ENCODE data around the gene EXOSC7. TPM values are rescaled to one million over a fixed set of nuclear protein-coding genes. Genes with fewer than 3 reads are reported as not detected.

The EXOSC7 gene
- total and polyA plus RNA-seq, 9 of the 15 experiments (the other 6 are each of a cell fraction or from before 2014, with no cell fraction given) = 88.5 to 237 (median 112) TPM

DNA sequence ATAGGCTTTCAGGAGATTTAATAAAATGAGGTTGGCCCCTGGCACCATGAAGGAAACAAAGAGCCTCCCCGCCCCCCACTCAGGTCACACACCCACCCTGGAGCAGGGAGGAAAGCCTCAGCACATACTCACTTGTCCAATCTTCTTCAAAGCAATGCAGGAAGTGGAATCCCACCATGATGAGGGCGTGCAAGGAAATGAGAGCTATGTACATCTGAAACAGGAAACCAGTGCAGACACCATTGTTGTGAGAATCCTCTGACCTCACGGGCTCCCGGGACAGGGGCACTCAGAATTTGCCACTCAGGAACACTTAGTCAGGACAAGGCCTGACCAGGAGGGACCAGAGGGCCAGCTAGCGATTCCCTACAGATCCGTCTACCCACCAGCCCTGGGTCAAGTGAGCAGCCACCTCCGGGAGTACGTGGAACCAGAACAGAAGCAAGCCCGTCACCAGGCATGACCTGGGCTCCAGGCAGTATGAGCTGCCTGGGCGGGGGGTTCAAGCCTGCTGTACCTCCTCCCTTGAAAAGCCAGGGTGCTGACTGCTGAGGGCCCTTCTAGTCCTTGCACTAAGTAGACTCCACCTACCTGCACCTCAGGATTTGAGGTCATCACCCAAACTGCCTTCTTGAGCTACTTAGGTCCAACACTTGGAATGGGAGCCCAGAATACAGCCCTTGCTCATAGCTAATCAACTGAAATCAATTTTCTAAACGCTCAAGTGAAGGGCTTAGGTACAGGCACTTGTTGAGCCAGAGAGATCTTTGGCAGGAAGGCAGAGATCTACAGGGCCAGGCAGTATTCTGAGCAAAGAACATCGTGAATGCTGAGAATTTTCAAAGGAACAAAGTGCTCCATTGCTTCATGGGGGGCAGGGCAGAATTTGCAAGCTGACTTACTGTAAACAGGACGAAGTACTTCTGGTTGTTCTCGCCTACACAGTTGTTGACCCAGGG is 42.8 kb upstream of the EXOSC7 start (continued):
- TF ChIP-seq, protein P1, sequence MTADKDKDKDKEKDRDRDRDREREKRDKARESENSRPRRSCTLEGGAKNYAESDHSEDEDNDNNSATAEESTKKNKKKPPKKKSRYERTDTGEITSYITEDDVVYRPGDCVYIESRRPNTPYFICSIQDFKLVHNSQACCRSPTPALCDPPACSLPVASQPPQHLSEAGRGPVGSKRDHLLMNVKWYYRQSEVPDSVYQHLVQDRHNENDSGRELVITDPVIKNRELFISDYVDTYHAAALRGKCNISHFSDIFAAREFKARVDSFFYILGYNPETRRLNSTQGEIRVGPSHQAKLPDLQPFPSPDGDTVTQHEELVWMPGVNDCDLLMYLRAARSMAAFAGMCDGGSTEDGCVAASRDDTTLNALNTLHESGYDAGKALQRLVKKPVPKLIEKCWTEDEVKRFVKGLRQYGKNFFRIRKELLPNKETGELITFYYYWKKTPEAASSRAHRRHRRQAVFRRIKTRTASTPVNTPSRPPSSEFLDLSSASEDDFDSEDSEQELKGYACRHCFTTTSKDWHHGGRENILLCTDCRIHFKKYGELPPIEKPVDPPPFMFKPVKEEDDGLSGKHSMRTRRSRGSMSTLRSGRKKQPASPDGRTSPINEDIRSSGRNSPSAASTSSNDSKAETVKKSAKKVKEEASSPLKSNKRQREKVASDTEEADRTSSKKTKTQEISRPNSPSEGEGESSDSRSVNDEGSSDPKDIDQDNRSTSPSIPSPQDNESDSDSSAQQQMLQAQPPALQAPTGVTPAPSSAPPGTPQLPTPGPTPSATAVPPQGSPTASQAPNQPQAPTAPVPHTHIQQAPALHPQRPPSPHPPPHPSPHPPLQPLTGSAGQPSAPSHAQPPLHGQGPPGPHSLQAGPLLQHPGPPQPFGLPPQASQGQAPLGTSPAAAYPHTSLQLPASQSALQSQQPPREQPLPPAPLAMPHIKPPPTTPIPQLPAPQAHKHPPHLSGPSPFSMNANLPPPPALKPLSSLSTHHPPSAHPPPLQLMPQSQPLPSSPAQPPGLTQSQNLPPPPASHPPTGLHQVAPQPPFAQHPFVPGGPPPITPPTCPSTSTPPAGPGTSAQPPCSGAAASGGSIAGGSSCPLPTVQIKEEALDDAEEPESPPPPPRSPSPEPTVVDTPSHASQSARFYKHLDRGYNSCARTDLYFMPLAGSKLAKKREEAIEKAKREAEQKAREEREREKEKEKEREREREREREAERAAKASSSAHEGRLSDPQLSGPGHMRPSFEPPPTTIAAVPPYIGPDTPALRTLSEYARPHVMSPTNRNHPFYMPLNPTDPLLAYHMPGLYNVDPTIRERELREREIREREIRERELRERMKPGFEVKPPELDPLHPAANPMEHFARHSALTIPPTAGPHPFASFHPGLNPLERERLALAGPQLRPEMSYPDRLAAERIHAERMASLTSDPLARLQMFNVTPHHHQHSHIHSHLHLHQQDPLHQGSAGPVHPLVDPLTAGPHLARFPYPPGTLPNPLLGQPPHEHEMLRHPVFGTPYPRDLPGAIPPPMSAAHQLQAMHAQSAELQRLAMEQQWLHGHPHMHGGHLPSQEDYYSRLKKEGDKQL (CRISPR knock-in tag; IDR thresholded peaks at IDR 0.05; ENCODE audit: borderline replicate concordance) = no peak
- TF ChIP-seq E2F3 (CRISPR knock-in tag; IDR thresholded peaks at IDR 0.05) (no peak), PRPF4 (IDR thresholded peaks at IDR 0.05; ENCODE audit: insufficient read depth, low read depth, low read length, poor library complexity, severe bottlenecking) (no peak), ZNF445 (CRISPR knock-in tag; IDR thresholded peaks at IDR 0.05; ENCODE audit: low read depth) (no peak), TAF1 (IDR thresholded peaks at IDR 0.05; ENCODE audit: control insufficient read depth, extremely low read depth, insufficient read depth, low read length, severe bottlenecking) (no peak), SMARCB1 (IDR thresholded peaks at IDR 0.05; ENCODE audit: insufficient read length, low read depth) (no peak)

Measured in K562 (cell line).